ENCODE results near the gene IGSF3.
"Not testable (repeated sequence)": the region's sequence is repeated elsewhere in the genome, so short reads cannot be mapped to it uniquely, and the experiment has no call there.

IGSF3 gene

DNA sequence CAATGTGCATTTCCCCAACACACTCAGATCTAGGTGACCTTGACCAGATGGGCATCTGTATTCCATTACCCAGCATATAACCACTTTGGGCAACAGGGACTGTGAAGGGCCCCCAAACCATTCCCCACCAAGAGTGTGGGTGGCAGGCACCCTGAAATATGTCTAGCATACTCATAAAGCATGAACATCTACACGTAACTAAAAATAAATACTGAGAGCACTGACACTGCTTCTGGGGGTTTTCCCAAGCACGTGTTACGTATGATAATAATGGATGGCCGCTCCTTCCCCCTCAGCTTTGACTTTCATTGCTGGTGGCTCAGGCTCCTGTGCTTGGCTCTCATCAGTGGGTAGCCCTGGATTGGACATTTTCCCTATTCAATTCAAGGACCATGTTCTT is 39.1 kb downstream of the IGSF3 start:
- Histone ChIP-seq H3K9me3 (no peaks in the 10 kb centered on the region), H3K4me1 (ENCODE audit: control insufficient read depth in 1 of 2, insufficient read depth in 1 of 2, low read depth in 1 of 2, low read length in 1 of 2) (no peaks in the 10 kb centered on the region), H3K27ac (no peak overlapping the region), H3K36me3 (no peaks in the 10 kb centered on the region), H3K4me3 (ENCODE audit: low read depth in 1 of 2, low read length in 1 of 2) (no peak overlapping the region), H3K27me3 (peaks cover 24% of the 10 kb centered on the region)
- TF ChIP-seq, protein P1, sequence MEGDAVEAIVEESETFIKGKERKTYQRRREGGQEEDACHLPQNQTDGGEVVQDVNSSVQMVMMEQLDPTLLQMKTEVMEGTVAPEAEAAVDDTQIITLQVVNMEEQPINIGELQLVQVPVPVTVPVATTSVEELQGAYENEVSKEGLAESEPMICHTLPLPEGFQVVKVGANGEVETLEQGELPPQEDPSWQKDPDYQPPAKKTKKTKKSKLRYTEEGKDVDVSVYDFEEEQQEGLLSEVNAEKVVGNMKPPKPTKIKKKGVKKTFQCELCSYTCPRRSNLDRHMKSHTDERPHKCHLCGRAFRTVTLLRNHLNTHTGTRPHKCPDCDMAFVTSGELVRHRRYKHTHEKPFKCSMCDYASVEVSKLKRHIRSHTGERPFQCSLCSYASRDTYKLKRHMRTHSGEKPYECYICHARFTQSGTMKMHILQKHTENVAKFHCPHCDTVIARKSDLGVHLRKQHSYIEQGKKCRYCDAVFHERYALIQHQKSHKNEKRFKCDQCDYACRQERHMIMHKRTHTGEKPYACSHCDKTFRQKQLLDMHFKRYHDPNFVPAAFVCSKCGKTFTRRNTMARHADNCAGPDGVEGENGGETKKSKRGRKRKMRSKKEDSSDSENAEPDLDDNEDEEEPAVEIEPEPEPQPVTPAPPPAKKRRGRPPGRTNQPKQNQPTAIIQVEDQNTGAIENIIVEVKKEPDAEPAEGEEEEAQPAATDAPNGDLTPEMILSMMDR (IDR thresholded peaks at IDR 0.05) = no peak

DNA sequence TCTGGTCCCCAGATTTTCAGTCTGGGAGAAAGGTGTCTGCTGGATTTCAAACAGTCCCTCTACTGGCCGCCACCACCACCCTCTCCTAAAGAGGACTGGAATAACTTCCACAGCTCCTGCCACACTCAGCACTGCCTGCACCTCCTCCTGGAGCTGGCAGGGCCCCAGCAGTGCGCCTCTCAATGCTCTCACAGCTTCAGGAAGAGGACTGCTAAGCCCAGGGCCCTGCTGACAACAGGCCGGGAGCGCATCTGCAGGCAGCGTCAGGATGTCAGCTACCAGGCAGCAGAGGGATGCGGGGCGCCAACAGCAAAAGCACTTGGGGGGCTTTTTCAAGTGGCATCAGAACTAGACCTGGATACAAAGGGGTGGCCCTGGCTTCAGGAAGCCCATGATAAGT is 40.2 kb downstream of the IGSF3 start:
- H3K27me3 ChIP-seq = peaks cover 17% of the 10 kb centered on the region
- not testable (repeated sequence) for H3K4me3 ChIP-seq (ENCODE audit: low read depth in 1 of 2, low read length in 1 of 2); H3K9me3 ChIP-seq; H3K36me3 ChIP-seq; H3K4me1 ChIP-seq (ENCODE audit: control insufficient read depth in 1 of 2, insufficient read depth in 1 of 2, low read depth in 1 of 2, low read length in 1 of 2); H3K27ac ChIP-seq

DNA sequence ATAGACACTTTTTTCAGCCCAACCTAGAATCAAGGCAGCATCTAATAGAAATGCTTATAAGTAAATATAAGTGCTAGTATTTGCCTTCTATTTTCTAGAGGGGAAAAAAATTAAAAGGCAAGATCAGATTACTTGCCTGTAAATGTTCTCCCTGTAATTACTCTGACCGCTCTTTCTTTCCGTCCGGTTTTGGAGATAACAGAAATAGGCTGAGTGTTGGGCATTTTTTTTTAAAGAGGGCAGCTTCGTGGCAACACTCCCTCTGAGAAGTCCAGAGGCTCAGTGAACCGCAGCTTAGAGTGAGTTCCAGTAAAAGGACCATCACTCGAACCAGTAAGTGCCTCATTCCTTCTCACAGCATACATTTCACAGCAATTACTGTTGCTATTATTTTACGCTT is 40.6 kb downstream of the IGSF3 start:
- not testable (repeated sequence) for H3K4me1 ChIP-seq (ENCODE audit: control insufficient read depth in 1 of 2, insufficient read depth in 1 of 2, low read depth in 1 of 2, low read length in 1 of 2); H3K4me3 ChIP-seq (ENCODE audit: low read depth in 1 of 2, low read length in 1 of 2); H3K36me3 ChIP-seq; H3K27ac ChIP-seq; H3K9me3 ChIP-seq
- H3K27me3 ChIP-seq = peaks cover 15% of the 10 kb centered on the region

DNA sequence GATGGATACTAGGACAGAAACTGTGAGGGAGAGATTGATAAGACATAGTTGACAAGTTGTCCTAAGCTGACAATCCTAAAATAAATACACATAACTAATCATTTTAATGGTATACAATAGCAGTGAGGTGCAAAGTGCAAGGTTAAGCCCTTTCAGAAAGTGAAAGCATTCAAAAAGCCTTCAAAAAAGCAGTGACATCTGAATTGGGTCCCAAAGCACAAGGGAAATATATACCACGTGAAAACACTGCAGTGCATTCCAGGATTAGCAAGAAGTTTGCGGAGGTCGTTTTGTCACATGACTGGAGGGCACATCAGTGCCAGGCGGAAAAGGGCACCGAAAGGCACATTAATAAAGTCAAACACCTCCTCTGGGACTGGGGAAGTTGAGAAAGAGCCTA is 42.4 kb downstream of the IGSF3 start:
- not testable (repeated sequence) for H3K36me3 ChIP-seq; H3K4me3 ChIP-seq (ENCODE audit: low read depth in 1 of 2, low read length in 1 of 2); H3K9me3 ChIP-seq; H3K27ac ChIP-seq; H3K4me1 ChIP-seq (ENCODE audit: control insufficient read depth in 1 of 2, insufficient read depth in 1 of 2, low read depth in 1 of 2, low read length in 1 of 2)
- peaks cover 11% of the 10 kb centered on the region for H3K27me3 ChIP-seq

DNA sequence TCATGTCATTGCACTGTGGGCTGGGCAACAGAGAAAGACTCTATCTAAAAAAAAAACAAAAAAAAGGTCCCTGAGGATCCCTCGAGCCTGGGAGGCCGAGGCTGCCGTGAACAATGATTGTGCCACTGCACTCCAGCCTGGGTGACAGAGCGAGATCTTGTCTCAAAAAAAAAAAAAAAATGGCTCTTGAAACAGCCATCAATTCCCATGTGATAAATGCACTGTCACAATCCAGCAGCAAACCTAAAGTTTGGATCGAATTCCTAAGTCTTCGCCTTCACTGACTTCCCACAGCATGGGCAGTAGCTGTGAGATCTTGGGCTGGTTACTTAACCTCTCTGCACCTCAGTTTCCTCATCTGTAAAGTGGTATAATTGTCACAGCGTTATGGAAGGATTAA is 43.5 kb downstream of the IGSF3 start:
- no peaks in the 10 kb centered on the region for H3K36me3 ChIP-seq

GRCh38 chr1:116622496-116622895 is 45.0 kb downstream of the IGSF3 start:
- not testable (repeated sequence) for H3K4me1 ChIP-seq (ENCODE audit: control insufficient read depth in 1 of 2, insufficient read depth in 1 of 2, low read depth in 1 of 2, low read length in 1 of 2); H3K9me3 ChIP-seq; H3K4me3 ChIP-seq (ENCODE audit: low read depth in 1 of 2, low read length in 1 of 2); H3K36me3 ChIP-seq; H3K27ac ChIP-seq
- H3K27me3 ChIP-seq = peaks cover 29% of the 10 kb centered on the region

More for the DNA sequence above, 43.5 kb downstream of the IGSF3 start:
- Histone ChIP-seq H3K27ac (no peak overlapping the region), H3K9me3 (no peaks in the 10 kb centered on the region), H3K4me1 (ENCODE audit: control insufficient read depth in 1 of 2, insufficient read depth in 1 of 2, low read depth in 1 of 2, low read length in 1 of 2) (no peaks in the 10 kb centered on the region), H3K4me3 (ENCODE audit: low read depth in 1 of 2, low read length in 1 of 2) (no peak overlapping the region), H3K27me3 (peaks cover 14% of the 10 kb centered on the region)
- TF ChIP-seq, protein P1 (IDR thresholded peaks at IDR 0.05) = no peak

DNA sequence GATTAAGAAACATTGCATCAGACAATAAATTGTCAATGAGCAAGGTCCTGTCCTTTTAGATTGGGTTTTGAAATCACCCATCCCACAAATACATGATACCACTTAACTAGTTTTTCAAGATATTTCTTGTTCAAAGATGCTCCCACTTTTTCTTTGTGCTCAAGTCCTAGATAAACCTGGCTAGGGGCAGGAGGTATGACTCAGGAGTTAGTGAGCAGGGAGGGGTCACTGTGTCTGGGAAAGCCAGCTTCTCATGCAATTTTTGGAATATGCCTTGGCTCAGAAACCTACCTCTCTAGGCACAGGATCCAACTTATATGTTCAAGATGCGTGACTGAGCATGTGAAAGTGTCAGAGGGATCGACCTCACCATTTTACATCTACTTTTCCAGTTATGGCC is 45.8 kb downstream of the IGSF3 start:
- H3K27ac ChIP-seq; H3K9me3 ChIP-seq; H3K36me3 ChIP-seq; H3K4me3 ChIP-seq (ENCODE audit: low read depth in 1 of 2, low read length in 1 of 2); H3K4me1 ChIP-seq (ENCODE audit: control insufficient read depth in 1 of 2, insufficient read depth in 1 of 2, low read depth in 1 of 2, low read length in 1 of 2): not testable (repeated sequence)
- H3K27me3 ChIP-seq = peaks cover 34% of the 10 kb centered on the region

DNA sequence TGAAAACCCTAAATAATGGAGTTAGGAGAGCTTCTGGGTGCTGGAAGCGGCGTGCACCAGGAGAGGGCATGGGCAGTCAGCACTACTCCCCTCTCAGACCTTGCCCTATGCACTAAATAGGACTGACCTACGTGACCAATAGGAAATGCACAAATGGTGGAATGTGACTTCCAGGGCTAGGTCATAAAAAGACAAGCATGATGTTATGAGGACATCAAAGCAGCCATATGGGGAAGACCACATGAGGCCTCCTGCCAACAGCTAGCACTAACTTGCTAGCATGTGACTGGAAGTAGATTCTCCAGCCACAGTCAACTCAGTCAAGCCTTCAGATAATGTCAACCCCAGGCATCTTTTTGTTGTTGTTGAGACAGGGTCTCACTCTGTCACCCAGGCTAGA is 47.1 kb downstream of the IGSF3 start:
- H3K27me3 ChIP-seq = peaks cover 42% of the 10 kb centered on the region
- not testable (repeated sequence) for H3K36me3 ChIP-seq; H3K4me3 ChIP-seq (ENCODE audit: low read depth in 1 of 2, low read length in 1 of 2); H3K9me3 ChIP-seq; H3K4me1 ChIP-seq (ENCODE audit: control insufficient read depth in 1 of 2, insufficient read depth in 1 of 2, low read depth in 1 of 2, low read length in 1 of 2); H3K27ac ChIP-seq

GRCh38 chr1:116619106-116619505 is 48.4 kb downstream of the IGSF3 start:
- H3K4me3 ChIP-seq (ENCODE audit: low read depth in 1 of 2, low read length in 1 of 2); H3K4me1 ChIP-seq (ENCODE audit: control insufficient read depth in 1 of 2, insufficient read depth in 1 of 2, low read depth in 1 of 2, low read length in 1 of 2); H3K36me3 ChIP-seq; H3K9me3 ChIP-seq; H3K27ac ChIP-seq: not testable (repeated sequence)
- H3K27me3 ChIP-seq = peaks cover 37% of the 10 kb centered on the region

GRCh38 chr1:116617808-116618207 is 49.7 kb downstream of the IGSF3 start:
- not testable (repeated sequence) for H3K36me3 ChIP-seq; H3K4me3 ChIP-seq (ENCODE audit: low read depth in 1 of 2, low read length in 1 of 2); H3K9me3 ChIP-seq; H3K4me1 ChIP-seq (ENCODE audit: control insufficient read depth in 1 of 2, insufficient read depth in 1 of 2, low read depth in 1 of 2, low read length in 1 of 2); H3K27ac ChIP-seq
- peaks cover 49% of the 10 kb centered on the region for H3K27me3 ChIP-seq

GRCh38 chr1:116613825-116614224 is 53.7 kb downstream of the IGSF3 start:
- not testable (repeated sequence) for H3K9me3 ChIP-seq; H3K4me1 ChIP-seq (ENCODE audit: control insufficient read depth in 1 of 2, insufficient read depth in 1 of 2, low read depth in 1 of 2, low read length in 1 of 2); H3K36me3 ChIP-seq; H3K27ac ChIP-seq; H3K4me3 ChIP-seq (ENCODE audit: low read depth in 1 of 2, low read length in 1 of 2)
- peaks cover 77% of the 10 kb centered on the region for H3K27me3 ChIP-seq

GRCh38 chr1:116609801-116610371 is 57.6 kb downstream of the IGSF3 start:
- not testable (repeated sequence) for H3K27ac ChIP-seq; H3K9me3 ChIP-seq; H3K4me3 ChIP-seq (ENCODE audit: low read depth in 1 of 2, low read length in 1 of 2); H3K36me3 ChIP-seq
- H3K27me3 ChIP-seq = peaks cover 51% of the 10 kb centered on the region
- H3K4me1 ChIP-seq (ENCODE audit: control insufficient read depth in 1 of 2, insufficient read depth in 1 of 2, low read depth in 1 of 2, low read length in 1 of 2) = peaks cover 17 to 31% of the 10 kb centered on the region in 2 experiments

Measured in neutrophil (primary cell).